Left hindlimb (tissue), 1 donor: ENCODE data around the gene TGFB1I1.
"Not testable (repeated sequence)": the region's sequence is repeated elsewhere in the genome, so short reads cannot be mapped to it uniquely, and the experiment has no call there.

ENCODE experiments used
- DNase-seq: peaks from one replicate; pipeline ENCODE4 v3.0.0-alpha.2; 2018

Gene TGFB1I1

DNA sequence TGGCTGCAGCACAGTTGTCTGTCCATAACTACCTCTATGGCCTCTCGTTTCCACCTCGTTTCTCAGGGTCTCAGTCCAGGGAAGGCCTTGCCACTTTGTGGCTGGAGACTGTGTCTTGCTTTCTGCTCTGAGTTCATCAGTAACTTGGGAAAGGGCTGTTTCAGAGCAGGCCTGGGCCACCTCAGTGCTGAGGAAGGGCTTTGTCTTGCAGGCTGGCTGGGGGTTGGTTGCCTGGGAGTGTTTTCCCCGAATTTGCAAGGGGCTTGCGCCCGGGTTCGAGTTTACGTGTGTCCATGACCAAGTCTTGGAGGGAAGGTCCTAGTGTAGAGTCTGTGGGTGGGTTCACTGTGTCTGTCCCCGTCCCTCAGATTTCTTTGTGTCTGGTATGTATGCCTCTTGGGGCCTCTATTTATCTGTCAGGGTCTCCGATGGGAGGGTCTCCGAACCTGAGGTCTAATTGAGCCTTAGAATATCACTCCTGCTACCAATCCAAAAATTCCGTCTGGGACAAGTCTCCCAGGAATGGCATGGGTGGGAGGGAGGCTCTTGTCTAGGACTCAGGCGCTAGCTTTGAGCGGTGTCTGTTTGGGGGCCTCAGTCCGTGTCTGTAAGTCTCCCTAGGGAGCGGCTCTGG, 594 bp upstream of the TGFB1I1 start:
- peak; percentile 49 for DNase-seq

DNA sequence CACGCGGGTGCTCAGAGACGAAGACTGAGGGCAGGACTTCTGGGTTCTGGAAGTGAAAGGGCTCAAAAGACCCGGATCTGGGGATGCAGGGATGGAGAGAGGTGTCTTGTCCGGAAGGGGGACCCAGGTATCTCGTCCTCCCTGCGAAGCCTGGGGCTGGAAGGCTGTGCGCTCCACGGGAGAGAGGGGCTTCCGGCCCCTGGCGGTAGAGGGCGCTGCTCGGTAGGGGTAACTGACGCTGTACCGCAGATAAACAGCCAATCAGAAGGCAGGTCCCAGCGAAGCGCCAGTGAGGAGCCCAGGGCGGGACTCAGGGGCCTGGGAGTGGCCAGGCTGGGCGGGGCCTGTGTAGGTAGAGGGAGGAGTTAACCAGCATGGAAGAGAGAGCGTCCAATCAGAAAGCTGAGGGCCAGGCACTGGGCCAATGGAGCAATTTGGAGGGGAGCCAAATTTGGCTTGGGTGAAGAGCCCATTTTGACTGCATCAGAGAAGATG, 804 bp downstream of the TGFB1I1 start:
- DNase-seq, result peak; percentile 91

DNA sequence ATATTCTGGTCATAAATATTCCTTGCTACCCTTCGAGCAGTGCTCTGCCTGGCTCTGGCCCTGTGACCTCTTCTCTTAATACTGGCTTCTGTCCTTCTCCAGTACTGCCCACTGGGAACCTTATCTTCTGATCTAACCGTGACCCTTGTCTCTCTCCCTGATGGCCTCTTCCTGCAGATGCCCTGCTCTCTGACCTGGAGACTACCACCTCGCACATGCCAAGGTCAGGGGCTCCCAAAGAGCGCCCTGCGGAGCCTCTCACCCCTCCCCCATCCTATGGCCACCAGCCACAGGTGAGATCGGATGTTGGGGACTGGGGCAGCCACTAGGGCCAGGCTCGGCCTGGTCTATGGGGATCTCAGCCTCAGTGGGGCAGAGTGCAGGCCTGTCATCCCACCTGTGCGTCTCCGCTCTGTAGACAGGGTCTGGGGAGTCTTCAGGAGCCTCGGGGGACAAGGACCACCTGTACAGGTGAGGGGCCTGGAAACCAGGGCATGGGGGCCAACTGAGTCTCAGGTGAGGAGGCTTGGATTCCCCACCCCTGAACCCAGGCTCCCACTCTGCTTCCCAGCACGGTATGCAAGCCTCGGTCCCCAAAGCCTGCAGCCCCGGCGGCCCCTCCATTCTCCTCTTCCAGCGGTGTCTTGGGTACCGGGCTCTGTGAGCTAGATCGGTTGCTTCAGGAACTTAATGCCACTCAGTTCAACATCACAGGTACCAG, 1.5 kb downstream of the TGFB1I1 start:
- no peak for DNase-seq

DNA sequence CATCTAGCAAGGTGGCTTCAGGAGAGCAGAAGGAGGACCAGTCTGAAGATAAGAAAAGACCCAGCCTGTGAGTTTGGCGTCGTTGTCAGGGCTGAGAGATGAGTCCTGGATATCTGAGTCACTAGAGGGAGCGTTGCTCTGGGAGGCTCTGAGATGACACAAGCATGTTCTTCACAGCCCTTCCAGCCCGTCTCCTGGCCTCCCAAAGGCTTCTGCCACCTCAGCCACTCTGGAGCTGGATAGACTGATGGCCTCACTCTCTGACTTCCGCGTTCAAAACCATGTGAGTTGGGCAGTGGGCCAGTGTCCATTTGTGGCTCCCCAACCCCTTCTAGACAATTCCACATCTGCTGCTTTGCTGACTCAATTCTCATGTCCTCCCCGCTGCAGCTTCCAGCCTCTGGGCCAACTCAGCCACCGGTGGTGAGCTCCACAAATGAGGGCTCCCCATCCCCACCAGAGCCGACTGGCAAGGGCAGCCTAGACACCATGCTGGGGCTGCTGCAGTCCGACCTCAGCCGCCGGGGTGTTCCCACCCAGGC, 2.3 kb downstream of the TGFB1I1 start:
- DNase-seq, result no peak

DNA sequence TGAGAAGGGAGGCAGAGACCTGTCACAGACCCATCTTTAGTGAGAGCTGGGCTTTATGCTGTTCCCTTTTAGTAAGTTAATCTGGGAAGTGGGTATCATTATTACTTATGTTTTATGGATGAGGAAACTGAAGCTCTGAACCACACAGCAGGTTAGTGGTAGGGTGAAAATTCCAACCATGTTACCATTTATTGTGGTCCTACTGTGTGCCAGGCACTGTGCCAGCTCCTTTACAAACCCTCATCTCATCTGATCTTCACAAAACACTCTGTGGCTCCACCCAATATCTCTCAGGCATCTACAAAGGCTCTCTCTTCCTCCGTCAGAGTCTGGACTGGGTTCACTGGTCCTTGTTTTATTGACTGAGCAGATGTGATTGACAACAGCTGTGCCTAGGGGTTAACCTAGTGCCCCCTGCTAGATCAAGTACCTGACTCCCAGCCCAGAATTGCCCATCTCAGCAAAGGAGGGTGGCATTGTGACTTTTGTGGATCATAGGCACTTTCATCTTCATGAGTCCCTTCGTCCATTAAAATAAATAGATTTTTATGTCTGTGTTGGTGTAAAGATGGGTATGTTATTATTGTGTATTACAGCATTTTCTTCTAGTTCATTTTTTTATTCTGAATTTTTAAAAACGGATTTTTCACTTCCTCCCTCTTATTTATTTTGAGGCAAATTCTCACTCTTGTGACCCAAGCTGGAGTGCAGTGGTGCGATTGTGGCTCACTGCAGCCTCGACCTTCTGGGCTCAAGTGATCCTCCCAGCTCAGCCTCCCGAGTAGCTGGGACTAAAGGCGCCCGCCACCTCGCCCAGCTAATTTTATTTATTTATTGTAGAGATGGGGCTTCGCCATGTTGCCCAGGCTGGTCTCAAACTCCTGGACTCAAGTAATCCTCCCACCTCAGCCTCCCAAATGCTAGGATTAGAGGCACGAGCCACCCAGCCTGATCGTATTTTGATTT, 3.1 kb downstream of the TGFB1I1 start:
- DNase-seq, result no peak

DNA sequence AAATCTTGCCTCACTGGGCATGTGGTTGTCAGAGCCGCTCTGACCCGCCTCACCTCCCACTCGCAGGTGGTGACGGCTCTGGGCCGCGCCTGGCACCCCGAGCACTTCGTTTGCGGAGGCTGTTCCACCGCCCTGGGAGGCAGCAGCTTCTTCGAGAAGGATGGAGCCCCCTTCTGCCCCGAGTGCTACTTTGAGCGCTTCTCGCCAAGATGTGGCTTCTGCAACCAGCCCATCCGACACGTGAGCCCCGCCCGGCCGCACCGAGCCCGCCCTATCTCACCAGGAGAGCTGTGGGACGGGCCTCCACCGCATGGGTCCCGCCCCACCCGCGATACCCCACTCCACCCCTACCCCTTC, 4.0 kb downstream of the TGFB1I1 start:
- no peak for DNase-seq

DNA sequence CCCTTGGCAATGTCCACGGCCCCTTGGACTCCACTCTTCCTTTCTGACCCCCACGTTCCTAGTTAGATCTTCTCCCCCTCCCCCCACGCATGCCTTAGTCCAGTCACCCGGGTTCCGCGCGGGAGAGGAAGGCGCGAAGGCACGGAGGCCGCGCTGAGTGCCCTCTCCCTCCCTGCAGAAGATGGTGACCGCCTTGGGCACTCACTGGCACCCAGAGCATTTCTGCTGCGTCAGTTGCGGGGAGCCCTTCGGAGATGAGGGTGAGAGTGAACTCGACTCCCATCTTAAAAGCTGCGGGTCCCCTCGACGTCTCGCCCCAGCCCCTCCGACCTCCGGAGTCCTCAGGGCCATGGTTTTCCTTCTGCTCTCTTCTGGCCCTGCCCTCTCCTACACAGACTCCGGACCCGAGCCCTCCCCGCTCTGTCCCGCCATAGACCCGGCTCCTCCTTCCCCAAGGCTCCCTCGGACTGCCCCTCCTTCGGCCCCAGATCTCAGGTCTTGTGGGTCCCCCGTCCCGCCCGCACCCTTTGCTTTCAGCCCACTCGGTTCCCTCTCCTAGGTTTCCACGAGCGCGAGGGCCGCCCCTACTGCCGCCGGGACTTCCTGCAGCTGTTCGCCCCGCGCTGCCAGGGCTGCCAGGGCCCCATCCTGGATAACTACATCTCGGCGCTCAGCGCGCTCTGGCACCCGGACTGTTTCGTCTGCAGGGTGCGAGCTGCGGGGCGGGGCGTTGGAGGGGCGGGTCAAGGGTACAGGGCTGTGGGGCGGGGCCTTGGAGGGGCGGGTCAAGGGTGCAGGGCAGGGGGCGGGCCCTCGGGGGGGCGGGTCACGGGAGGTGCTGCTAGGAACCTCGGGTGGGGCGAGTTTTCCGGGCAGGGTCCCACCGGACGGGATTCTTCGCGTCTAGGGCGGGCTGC, 4.6 kb downstream of the TGFB1I1 start:
- DNase-seq, result peak; percentile 80

DNA sequence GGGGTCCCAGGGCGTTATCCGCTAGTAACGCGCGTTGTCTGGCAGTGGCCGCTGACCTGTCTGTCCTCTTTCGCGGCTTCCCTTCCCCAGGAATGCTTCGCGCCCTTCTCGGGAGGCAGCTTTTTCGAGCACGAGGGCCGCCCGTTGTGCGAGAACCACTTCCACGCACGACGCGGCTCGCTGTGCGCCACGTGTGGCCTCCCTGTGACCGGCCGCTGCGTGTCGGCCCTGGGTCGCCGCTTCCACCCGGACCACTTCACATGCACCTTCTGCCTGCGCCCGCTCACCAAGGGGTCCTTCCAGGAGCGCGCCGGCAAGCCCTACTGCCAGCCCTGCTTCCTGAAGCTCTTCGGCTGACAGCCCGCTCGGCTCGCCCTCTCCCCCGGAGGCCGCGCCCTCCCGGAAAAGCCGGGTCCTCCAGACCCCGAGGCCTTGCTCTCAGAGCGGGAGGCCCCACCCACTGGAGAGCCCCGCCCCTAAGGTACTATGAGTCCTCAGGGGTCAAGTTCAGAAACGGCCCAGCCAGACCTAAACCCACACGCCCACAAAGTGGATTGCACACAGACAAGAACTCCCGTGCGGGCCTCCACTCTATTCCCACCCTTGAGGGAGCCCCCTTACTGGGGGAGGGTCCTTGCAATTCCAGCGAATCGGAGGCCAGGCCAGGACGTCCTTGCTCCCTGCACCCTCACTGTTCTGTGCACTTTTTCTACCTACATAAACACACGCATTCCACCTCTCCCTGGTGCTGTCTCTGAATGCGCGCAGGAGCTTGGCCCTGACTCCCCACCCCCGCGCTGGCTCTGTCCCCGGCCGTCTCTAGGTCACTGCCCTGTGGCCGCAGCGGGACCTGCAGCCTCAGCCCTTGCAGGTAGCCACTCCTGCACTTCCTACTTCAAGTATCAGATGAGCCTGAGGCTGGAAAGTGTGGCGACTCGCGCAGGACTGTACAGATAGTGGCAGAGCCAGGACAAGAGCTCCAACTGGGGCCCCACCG, 5.6 kb downstream of the TGFB1I1 start:
- DNase-seq, result no peak

DNA sequence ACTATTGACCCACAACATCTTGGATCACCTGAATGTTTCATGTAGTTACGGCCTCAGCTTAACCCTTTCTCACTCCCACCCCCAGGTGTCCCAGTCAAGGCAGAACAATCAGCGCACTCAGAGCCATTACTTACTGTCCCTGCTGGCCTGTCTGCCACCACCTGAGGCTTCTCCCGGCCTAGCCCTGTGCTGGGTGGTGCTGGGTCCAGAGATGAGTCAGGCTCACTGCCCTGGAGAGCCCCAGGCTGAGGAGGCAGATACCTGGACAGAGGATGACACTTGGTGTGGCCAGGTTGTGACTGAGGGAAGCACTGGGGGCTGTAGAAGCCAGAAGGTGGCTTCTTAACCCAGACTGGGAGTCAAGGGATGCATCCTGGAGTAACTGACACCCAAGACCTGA, 7.0 kb downstream of the TGFB1I1 start:
- DNase-seq, result no peak

DNA sequence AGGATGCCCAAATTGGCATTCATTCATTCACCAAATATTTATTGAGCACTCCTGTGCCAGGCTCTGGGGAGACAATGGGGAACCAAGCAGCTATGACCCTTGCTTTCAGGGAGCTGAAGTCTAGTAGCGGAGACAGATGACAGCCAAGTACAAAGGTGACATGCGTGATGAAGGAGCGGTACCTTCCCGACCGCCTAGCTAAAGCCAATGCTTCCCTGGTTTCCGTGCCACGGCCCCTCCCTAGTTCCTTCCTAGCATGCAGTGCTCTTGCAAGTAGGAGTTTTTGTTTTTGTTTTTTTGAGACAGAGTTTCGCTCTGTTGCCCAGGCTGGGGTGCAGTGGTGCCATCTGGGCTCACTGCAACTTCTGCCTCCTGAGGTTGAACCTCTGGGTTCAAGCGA, 7.8 kb downstream of the TGFB1I1 start:
- DNase-seq, result no peak

DNA sequence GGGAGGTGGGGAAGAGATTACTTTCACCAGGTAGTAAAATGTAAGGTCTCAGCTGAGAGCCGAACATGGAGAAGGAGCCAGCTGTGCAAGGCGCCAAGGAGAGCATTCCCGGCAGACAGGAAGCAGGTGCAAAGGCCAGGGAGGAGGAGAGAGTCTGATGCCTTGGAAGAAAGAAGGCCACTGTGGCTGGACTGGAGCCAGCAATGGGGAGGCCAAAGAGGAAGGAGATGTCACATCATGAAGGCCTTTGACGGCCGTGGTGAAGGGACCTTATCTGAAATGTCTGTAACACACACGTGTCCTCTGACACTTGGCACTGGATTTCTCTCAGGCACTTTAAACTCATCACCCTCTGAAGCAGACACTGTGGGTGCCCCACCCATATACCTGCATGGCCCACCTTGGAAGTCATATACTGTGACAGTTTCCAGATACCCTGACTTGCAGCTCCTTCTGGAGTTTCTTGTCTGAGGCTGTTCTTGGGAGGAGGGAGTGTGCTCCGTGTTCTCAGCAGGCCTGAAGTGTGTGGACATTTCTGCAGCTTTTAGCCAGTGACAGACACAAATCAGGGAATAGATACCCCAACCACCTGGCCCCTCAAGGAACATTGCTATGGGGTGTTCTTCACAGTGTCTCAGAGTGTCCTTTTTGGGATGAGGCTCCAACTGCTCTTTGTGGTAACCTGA, 9.0 kb downstream of the TGFB1I1 start:
- peak; percentile 40 for DNase-seq

DNA sequence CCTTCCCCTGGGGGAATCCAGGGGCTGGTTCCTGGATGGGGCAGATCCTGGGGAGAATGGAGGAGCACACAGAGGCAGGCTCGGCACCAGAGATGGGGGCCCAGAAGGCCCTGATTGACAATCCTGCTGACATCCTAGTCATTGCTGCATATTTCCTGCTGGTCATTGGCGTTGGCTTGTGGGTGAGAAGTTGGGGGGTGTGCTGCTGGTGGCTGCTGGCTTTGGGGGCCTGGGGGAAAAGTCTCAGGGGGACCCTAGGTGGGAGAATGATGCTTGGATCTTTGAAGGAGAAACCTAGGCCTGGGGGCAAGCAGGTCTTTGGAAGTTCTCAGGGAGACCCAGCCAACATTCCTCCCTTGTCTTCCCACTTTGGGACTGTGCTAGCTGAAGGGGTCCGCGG, 11.1 kb downstream of the TGFB1I1 start, which contains the start of gene SLC5A2:
Gene SLC5A2 (plus strand): TSS at position 43 of the 400 bp plus-strand sequence. CDS start 14 bp downstream, at position 57.
- peak; percentile 21 for DNase-seq

DNA sequence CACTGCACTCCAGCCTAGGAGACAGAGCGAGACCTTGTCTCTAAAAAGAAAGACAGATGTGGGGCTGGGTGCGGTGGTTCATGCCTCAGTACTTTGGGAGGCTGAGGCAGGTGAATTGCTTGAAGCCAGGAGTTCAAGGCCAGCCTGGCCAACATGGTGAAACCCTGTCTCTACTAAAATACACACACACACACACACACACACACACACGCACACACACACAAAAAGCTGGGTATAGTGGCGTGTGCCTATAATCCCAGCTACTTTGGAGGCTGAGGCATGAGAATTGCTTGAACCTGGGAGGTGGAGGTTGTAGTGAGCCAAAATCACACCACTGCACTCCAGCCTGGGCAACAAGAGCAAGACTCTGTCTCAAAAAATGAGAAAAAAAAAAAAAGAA, 12.1 kb downstream of the TGFB1I1 start:
- DNase-seq, result not testable (repeated sequence)

DNA sequence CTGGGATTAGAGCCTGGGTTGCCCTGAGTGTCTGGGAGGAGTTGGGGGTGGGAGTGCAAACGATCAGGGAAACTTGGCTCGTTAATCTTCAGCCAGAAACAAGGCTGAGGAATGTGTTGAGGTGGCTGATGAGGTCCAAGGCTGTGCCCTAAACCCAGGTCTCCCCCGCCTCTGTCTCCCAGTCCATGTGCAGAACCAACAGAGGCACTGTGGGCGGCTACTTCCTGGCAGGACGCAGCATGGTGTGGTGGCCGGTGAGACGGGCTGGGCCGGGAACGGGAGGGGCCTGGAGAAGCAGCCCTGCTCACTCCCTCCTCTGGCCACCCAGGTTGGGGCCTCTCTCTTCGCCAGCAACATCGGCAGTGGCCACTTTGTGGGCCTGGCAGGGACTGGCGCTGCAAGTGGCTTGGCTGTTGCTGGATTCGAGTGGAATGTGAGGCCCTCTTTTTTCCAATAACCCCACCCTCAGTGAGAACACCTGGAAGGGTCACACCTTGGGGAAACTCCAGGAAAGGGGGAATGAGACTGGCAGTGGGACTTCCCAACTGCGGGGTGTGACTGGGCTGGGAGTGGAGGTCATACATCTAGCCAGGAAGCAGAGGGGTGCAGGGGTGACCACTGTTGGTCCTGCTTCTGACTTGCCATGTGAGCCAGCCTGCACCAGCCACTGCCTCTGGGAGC, 12.7 kb downstream of the TGFB1I1 start:
- DNase-seq, result peak; percentile 45

DNA sequence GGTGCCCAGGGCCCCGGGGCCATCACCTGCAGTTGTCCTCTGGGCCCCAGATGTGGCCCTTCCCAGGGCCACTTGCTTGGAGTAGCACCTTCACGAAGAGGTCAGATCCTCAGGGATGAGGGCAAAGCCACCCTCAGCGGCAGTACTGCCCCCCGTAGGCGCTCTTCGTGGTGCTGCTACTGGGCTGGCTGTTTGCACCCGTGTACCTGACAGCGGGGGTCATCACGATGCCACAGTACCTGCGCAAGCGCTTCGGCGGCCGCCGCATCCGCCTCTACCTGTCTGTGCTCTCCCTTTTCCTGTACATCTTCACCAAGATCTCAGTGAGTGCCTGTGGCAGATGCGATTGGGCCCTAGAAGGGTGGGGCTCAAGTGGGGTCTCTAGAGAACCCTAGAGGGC, 13.6 kb downstream of the TGFB1I1 start:
- DNase-seq, result peak; percentile 20

DNA sequence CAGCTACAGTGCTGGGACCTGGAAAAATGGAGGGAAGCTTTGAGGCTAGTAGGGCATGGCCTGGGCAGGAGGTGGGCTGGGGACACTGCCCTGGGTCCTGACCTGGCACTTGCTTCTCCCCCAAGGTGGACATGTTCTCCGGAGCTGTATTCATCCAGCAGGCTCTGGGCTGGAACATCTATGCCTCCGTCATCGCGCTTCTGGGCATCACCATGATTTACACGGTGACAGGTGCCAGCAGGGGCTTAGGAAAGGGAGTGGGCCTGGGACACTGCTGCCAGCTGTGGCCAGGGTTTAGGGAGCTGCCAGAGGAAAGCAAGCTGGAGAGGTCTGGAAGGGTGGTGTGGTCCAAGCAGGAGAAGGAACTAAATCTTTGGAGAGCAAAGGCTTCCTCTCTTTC, 14.1 kb downstream of the TGFB1I1 start:
- DNase-seq, result peak; percentile 70

DNA sequence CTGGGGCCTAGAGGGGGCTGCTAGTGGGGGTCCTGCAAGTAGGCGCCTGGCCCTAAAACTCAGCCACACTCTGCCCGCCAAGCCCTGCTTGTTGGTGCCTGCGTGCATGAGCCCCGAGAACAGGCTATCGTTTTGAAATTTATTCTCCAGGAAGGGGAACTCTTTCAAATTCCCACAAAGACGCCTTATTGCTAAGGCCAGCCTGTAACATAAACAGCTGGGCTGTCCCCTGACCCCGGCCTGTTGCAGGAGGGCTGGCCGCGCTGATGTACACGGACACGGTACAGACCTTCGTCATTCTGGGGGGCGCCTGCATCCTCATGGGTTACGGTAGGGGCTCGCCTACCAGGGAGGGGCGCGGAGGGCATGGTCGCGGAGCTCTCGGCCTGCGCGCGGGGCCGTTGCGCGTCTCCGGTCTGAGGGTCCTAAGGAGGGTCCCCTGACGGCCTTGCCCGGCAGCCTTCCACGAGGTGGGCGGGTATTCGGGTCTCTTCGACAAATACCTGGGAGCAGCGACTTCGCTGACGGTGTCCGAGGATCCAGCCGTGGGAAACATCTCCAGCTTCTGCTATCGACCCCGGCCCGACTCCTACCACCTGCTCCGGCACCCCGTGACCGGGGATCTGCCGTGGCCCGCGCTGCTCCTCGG, 15.2 kb downstream of the TGFB1I1 start:
- peak; percentile 32 for DNase-seq

DNA sequence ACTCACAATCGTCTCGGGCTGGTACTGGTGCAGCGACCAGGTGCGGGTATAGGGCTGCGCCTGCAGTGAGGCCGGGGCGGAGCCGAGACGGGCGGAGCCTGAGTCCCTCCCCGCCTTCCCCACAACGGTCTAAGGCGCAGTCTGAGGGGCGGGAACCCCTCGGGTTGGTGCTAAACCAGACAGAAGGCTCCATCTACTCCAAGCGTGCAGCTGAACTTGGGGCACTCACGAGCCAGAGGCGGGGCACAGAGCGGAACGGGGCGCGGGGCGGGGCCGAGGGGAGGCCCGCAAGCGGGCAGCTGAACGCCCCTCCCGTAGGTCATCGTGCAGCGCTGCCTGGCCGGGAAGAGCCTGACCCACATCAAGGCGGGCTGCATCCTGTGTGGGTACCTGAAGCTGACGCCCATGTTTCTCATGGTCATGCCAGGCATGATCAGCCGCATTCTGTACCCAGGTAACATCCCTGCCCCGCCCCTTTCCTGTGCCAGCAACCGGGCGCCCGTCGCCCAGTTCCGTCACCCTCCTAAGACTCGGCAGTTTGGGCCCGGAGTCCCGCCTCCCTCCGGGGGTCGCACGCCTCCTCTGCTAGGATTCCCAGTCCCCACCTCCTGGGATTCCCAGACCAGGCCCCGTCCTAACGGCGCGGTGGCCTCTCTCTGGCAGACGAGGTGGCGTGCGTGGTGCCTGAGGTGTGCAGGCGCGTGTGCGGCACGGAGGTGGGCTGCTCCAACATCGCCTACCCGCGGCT, 15.9 kb downstream of the TGFB1I1 start:
- DNase-seq, result peak; percentile 67
